ENCODE measurements around the gene ZNF124. TPM values are rescaled to one million over a fixed set of nuclear protein-coding genes. Genes with fewer than 3 reads are reported as not detected.

ZNF124 gene
- total and polyA plus RNA-seq, 4 donors = 1.1 to 19.7 (median 6.9) TPM

GRCh38 chr1:247107694-247108093 is 64.1 kb downstream of the ZNF124 start (continued):
- TF ChIP-seq CTCF (IDR thresholded peaks at IDR 0.05; ENCODE audit: low read depth, low read length, missing input control) (no peak), JUND (IDR thresholded peaks at IDR 0.05) (no peak), ATF3 (IDR thresholded peaks at IDR 0.05) (no peak), ZBTB33 (IDR thresholded peaks at IDR 0.05) (no peak), EGR1 (IDR thresholded peaks at IDR 0.05; ENCODE audit: low read depth in 2 of 2) (no peak), FOXA1 (IDR thresholded peaks at IDR 0.05) (no peak), HNF4G (IDR thresholded peaks at IDR 0.05) (no peak)

- H3K36me3 ChIP-seq (ENCODE audit: control insufficient read depth in 4 of 4, insufficient read depth in 3 of 4, low read depth in 1 of 4, low read length in 3 of 4) = peaks cover 0 to 17% (median 11%) of the 10 kb centered on the region in 4 donors
- peaks cover 5 to 26% (median 10%) of the 10 kb centered on the region in 4 donors for H3K9me3 ChIP-seq (ENCODE audit: control insufficient read depth in 4 of 4, low read length in 3 of 4)
- H3K27ac ChIP-seq (ENCODE audit: low read depth in 1 of 2, low read length in 2 of 2) = no peak overlapping the region
- DNase-seq (ENCODE audit: low spot score) = no peak
- no peaks in the 10 kb centered on the region for H3K27me3 ChIP-seq (ENCODE audit: control insufficient read depth in 4 of 4, insufficient read depth in 4 of 4, low read length in 3 of 4)
- TF ChIP-seq EGR1 (IDR thresholded peaks at IDR 0.05; ENCODE audit: low read depth in 2 of 2) (no peak), RAD21 (IDR thresholded peaks at IDR 0.05) (no peak), MAX (IDR thresholded peaks at IDR 0.05) (no peak), RXRA (IDR thresholded peaks at IDR 0.05) (no peak), HNF4G (IDR thresholded peaks at IDR 0.05) (no peak), SP1 (IDR thresholded peaks at IDR 0.05) (no peak), ATF3 (IDR thresholded peaks at IDR 0.05) (no peak), FOXA2 (IDR thresholded peaks at IDR 0.05) (no peak), YY1 (IDR thresholded peaks at IDR 0.05) (no peak), CTCF (IDR thresholded peaks at IDR 0.05; ENCODE audit: low read depth, low read length, missing input control) (no peak), REST (IDR thresholded peaks at IDR 0.05) (no peak), TAF1 (conservative IDR thresholded peaks at IDR 0.05) (no peak), ZBTB33 (IDR thresholded peaks at IDR 0.05) (no peak), HNF4A (conservative IDR thresholded peaks at IDR 0.05) (no peak), GABPA (IDR thresholded peaks at IDR 0.05 in 1 of 2, conservative IDR thresholded peaks at IDR 0.05 in 1 of 2) (no peak), FOXA1 (IDR thresholded peaks at IDR 0.05) (no peak), NR2F2 (IDR thresholded peaks at IDR 0.05) (no peak), JUND (IDR thresholded peaks at IDR 0.05) (no peak)
- no peak overlapping the region for H3K9ac ChIP-seq (ENCODE audit: low read depth in 1 of 2, low read length in 2 of 2)
- peaks cover 2 to 15% (median 2%) of the 10 kb centered on the region in 4 donors for H3K4me1 ChIP-seq (ENCODE audit: control insufficient read depth in 4 of 4, insufficient read depth in 4 of 4, low read length in 3 of 4)
- WGBS = 89% methylated on average over 15 of the region's 15 CpGs
- no peak overlapping the region for H3K4me3 ChIP-seq (ENCODE audit: low read depth in 1 of 3, low read length in 3 of 3)
Measured at GRCh38 chr1:247105966-247106365, 65.9 kb downstream of the ZNF124 start.

Data from liver (tissue), 9 donors.